Smooth muscle cell of the brain vasculature (primary cell): ENCODE results near the gene CDHR2.

ENCODE experiments used
- DNase-seq: peaks from one replicate; pipeline ENCODE4 v3.0.0-alpha.2; 2012; ENCODE audit warnings: low read depth, low spot score

CDHR2 gene

DNA sequence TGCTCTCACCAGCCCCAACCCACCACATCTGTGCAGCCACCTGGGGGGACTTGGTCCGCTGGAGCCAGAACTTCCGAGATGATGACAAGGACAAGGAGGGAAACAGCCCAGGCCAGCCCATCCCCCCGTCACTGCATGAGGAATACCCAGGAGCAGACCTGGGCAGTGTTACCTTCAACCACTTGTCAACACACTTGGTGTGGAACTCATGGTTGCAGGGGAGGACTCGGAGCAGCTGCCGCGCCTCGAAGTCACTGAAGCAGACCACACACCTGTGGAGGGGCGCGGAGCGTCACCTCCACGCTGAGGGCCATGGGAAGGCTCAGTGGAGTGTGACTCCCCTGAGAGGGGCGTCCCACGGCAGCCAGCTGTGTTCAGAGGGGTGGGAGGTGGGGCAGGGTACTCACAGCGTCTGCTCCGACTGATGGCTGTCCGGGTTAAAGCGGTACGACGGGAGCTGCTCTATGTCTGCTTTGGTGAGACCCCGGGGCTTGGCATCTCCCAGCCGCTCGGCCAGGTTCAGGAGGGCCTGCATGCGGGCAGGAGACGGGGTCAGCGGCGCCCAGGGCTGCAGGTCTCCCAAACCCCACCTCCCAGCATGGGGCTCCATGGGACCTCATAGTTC lies 19.9 kb upstream of the CDHR2 start:
- no peak for DNase-seq

DNA sequence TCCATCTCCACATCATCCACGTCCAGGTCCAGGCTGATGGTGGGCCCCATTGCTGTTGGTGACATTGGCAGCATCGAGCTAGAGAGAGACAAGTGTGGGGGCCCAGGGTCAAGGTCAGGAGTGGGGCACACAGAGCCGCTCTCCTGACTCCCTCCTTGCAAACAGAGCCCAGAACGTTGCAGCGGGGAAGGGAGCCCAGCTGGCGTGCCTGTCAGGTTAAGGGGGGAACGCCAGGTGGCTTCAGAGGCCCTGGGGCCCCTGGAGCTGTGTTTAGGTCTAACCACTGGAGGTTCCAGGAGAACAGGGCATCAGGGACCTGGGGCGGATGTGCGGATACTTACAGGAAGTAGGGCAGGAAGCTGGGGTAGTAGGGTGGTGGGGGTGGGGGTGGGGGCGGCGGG lies 19.4 kb upstream of the CDHR2 start:
- no peak for DNase-seq

DNA sequence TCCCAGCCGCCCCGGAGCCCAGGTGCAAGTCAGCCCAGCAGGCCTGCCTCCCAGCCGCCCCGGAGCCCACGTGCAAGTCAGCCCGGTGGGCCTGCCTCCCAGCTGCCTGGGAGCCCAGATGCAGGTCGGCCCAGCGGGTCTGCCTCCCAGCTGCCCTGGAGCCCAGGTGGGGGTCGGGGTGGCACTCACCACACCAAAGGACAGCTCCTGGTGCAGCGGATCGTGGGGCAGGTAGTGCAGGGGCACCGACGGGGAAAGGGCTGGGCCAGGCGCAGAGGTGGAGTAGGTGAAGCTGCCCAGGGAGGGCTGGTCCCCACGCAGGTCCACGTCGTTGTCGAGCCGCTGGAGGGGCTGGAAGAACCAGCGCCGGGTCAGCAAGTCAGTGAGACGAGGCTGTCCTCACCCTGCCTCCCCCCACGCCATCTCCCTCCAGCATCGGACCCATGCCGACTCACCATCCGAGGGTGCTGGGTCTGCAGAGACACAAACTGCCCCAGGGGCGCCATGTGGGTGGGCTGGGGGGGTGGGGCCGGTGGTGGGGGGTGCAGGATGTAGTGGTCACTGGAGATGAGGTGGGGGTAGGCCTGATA lies 18.7 kb upstream of the CDHR2 start:
- no peak for DNase-seq

DNA sequence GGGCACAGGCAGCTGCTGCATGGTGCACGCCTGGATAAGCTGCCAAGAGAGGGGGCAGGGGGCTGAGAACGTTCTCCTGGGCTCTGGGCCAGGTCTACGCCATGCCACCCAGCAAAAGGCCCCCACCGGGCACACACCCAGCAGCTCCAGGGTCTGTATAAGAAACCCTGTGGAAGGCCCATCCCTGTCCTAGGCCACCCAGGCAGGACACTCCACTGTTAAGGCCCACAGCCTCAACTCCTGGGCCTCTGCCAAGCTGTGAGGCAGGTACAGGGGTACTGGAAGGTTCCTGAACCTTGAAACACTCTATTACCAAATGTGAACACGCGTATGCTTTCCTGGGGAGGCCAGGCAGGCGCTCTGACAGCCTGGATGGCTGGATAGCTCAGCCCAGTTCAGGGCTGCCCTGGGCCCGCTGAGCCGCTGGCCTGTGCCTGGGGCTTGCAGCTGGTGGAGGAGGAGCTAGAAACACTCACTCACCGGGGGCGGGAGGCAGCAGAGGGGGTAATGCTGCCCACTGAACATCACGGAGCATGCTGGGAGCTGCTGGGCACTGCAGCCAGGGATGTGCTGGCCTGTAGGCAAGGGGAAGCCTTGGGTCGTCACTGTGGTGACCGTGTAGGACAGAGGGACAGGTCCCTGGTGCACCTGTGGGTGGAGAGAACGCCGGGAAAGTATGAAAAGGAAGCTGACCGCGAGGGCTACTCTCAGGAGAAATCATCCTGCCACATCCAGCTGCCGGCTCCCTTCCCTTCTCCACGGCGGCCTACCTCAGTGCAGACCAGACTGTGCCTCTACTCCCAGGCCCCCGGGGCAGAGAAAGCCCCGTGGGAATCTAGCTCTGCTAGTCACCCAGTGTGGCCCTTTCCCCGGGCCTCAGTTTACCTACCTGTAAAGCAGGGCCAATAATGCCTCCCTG lies 17.9 kb upstream of the CDHR2 start:
- DNase-seq: peak; percentile 67

DNA sequence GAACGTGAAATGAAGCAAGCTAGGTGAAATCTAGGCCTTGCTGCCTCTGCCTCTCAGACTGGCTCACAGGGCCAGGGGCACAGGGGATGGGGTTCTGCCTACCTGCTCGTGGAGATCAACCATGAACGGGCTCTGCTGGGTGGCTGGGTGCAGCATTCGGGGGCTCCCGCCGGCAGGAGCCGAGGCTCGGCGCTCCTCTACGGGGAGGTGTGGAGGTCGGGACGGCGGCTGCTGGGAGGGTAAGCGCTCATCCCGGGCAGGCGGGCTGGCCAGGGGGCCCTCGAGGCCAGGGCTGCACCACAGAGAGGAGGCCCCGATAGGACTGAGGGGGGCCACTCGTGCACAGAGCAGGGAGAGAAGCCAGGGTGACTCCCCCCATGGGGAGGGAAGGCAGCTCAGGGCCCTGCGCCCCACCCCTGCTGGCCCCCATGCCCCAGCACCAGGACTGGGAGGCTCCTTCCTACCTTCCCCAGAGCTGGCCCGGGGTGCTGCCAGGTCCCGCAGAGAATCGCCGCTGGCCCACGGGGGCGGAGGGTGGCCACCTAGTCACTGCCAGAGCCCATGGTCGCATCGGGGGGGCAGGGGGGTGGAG lies 17.1 kb upstream of the CDHR2 start:
- no peak for DNase-seq

DNA sequence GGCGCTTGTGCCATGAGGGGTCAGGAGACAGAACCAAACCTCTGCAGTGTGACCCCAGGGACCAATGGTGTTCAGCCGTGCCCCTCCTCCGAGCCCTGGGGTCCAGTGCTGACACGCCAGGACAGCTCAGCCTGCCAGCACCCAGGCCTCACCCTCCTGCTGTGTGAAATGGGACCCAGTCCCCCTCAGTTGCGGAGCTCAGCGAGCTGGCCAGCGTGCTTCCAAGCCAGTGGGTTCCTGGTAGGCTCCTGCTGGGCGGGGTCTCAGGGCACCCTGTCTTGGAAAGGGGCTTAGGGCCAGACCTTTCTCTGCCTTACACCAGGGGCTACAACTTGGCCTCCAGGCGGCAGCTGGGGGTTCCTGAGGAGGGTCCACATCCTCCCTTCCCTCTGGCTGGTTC lies 16.3 kb upstream of the CDHR2 start:
- no peak for DNase-seq

DNA sequence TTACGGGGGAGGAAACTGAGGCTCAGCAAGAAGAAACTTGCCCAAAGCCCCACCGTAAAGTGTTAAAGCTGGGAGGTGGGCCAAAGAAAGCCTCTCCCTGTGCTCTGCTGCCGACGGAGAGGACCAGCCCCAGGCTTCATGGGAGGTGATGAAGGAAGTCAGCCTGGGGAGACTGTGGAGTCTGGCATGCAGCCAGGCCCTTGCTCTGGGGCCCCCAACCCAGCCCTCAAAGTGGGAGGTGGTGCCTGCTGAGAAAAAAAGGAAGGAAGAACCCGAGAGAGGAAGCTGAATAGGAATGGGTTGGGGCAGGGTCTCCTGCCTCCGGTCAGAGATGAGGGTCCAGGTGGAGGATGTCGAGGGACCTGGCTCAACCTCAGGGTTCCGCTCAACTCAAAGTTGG lies 15.8 kb upstream of the CDHR2 start:
- DNase-seq: no peak

DNA sequence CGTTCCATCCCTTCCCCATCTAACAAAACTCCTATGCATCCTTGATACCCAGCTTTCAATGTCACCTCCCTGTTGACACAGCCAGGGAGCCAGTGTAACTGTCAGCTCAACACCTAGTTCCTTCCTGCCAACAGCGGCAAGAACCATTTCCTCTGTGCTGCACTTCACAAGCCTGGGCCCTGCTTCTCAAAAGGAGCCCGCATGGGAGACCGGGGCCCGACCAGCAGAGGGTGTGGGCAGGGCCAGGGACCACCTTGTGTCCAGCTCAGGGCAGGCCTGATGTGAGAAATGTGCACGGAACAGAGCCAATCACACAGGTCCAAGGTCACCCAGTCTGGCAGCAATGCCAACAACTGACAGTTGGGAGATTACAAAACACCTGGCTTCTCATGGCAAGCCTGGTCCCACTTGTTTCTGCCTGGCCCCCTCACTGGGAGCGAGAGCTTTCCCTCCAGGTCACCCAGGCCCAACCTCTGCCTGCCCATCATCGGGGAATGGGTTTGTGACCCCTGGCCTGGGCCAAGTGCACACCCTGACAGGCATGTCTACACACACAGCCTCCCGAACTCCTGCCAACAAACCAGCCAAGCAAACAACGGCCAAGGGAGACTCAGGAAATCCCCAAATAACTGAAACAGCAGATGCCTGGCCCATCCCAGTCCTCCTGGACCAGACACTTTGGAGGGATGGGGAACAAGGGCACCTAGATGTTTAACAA lies 15.1 kb upstream of the CDHR2 start:
- DNase-seq: no peak

DNA sequence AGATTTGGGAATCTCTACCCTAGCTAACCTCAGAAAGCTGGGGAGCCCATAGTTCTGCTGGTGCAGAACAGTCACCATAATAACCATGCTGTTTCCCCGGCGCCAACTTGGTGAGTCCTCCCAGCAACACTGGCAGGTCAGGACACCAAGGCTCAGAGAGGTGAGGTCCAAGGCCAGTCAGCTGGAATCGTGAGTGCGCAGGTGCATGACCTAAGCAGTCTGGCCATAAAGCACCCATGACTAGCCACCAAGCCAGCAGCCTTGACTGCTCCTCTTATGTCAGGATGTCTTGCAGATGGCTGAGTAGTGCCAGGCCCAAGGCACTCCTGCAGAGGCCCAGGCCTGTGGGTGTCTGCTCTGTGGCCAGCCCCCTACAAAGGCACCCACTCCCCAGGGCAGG lies 14.5 kb upstream of the CDHR2 start:
- DNase-seq: no peak

DNA sequence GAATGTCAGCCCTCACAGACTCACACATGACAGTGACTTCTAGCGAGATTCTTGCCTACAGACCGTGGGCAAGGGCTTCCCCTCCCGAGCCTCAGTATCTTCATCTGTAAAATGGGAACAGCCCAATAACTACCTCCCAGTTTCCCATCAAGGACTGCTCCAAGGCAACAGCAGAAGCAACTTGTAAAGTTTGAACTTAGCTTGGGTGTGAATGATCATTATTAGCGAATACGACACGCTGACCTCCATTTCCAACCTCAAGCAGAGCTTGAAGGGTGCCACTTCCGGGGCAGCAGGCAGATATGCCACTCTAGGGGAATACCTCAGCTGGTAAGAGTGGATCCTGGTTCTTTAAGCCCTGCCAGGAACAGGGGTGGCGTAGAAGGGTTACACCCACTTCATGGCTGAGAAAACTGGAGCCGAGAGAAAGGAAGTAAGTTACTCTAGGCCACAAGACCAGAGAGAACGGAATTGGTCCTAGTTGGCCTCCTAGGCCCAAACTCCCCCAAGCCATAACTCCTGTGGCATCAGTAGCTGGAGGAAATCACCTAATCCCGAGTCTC lies 14.0 kb upstream of the CDHR2 start:
- DNase-seq: no peak

DNA sequence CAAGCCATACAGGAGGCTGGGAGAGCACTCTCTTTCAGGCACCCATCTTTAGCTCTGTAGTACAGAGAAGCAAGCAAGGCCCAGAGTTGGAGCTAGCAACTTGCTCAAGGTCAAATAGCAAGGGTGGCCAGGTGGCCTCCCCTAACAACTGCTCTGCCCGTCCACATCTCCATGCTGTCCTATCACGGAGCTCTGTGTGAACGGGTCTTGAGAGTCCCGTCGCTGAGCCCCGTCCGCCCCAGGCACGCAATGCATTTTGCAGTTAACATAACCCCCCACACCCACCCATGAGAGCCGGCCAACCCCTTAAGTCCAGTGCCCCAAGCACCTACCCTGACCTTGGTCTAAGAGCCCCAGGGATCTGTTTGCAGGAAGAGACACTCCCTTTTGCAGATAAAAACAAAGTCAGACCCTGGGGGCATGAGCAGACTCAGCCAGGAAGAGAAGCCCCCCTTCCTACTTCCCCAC lies 13.4 kb upstream of the CDHR2 start:
- no peak for DNase-seq

DNA sequence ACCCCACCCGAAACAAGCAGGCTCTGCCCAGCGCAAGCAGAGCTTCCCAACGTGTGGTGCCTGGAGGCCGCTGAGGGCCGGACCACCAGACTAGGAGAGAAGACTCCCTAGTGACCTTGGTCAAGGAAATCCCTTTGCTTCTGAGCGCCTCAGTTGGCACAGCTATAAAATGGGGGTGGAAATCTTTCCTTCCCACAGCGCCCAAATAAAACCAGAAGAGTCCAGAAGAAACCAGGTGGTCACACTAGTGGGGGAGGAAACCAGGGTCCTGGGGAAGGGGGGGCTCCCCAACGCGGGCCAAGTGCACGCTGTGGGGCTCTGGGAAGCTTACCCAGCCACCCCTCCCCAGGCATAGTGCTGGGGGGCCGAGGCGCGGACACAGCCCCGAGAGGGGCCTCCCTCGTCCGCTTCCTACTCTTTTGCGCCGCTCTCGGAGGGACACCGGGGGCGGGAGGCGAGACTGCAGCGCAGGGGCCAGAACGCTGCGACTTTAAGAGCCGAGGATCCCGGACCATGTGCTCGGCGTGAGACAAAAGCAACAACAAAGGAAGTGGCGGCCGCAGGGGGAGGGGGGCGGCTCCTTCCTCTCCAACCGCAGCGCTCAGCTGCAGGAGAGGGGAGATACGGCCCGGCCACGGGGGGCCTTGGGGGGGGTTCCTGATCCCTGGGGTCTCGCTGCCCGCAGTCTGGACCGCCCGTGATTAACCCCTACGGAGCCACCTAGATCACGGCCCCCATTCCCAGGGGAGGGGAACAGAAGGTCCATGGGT lies 12.8 kb upstream of the CDHR2 start:
- no peak for DNase-seq

DNA sequence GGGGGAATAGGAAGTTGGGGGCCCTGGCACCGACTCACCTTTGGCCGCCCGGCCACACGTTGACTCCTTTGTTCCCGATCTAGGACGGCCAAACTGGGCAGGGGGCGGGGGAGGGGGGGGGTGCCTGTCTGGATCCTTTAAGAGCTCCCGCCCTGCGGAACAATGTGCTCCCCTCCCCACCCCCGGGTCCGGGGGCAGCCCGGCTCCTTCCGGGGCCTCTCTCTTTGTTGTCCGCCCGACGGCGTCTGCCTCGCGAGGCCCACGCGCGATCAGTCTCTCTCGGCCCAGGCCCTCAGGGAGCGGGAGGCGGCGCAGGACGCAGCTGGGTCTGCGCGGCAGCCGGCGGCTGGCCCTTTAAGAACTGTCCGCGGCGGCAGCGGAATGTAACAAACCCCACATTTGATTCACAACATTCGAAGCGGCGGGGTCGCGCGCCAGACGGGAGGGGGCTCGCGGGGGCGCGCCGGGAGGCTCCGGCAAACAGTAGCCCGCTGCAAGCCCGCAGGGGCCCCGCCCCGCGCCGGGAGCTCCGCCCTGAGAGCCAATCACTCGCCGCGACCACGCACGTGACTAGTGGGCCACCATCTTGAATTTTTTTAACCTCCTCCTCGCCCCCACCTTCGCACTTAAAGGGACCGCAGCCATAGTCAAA lies 12.1 kb upstream of the CDHR2 start, which contains the start of gene RNF44:
TSS of gene RNF44 (minus strand) at position 501 of the 652 bp plus-strand sequence. CDS start 4,930 bp downstream, outside the sequence.
- peak; percentile 96 for DNase-seq

DNA sequence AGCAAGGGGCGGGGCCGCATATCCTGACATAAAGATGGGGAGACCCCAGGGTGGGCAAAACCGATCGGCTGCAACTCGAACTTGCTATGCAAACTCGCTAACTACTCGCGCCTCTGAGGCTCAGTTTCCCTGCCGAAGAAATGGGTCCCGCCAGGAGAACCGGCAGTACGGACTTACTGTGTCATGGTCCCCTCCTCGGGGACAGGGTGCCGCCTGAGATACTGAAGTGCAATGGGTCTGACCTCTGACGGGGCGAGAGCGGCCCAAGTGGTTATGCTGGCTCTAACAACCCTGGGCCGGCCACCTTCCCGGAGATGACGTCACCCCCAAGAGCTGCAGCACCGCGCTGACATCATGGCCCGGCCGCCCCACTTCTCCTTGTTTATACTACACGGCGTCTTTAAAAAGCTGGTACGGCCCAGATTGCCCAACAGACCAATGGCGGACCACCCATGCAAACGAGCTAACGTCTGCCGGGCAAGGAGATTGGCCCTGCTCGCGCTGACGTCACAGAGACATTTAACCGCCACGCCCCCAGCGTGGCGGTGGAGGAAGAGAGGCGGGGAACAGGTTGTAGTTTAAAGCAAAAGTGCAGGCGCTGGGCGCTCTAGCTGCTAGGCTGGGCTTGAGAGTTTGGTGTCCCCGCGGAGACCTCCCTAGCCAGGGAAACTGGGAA lies 11.4 kb upstream of the CDHR2 start:
- peak; percentile 100 for DNase-seq

DNA sequence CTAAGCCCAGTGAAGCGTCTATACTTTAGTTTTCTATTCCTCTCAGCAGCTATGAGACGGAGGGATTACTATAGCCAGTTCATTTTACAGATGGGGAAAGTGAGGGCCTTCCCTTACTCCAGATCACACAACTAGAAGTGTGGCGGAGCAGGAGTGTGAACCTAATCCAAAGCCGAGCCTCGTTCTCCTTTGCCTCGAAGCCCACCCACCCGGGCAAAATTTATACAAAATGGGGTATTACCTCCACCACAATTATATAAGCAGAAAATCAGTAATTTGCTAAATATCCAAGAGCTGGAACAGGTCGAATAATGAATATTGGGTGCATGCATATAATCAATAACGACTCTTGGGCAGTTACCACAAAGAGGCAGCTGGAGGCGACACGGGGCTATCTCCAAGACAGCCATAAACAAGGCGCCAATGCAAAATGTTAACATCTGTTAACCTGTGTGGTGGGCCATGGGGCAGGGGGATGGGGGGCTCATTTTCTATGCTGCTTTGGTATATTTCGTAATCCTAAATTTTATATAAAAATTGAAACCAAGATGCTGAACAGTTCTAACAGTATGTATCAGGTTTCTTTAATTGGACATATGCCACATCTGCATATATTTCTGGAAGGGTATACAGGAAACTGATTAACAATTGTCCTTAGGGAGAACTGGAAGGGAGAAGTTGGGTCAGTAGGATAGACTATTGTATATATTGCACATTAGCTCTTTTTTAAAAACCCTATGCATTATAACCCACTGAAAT lies 10.7 kb upstream of the CDHR2 start:
- no peak for DNase-seq

DNA sequence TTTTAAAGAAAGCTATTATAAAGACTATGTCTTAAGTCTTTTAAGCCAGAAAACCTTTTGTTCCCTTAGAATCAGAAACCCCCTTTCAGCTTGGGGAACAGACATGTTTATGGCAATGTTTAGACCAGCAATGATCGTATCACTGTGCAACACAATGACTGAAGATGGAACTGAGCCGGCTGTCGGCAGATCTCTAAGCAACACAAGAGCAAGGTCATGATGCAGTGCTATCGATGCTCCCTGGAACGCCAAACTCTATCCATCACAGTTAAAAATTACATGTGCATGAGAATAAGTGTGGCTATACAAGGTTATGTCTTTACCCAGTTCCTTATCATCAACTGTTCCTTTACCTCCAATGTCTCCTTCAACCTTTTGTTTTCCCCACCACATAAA lies 10.2 kb upstream of the CDHR2 start:
- no peak for DNase-seq

DNA sequence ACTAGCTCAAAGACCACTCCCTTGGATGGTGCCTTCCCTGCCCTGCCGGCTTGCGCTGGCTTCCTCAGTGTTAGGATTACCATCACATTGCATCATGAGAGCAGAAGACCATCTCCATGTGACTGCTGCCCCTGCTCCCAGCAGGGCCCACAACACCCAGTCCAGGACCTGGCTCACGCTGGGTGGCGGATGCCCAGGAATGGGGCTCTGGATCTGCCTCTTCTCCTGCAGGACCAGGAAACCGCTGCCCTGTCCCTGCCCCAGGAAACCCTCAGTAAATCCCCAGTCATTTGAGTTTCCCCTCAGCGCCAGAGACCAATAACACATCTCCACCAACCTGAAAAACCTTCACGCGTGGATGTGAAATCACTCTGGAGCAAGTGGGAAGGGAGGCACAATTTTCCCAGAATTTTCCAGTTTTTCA lies 8.7 kb upstream of the CDHR2 start:
- no peak for DNase-seq

DNA sequence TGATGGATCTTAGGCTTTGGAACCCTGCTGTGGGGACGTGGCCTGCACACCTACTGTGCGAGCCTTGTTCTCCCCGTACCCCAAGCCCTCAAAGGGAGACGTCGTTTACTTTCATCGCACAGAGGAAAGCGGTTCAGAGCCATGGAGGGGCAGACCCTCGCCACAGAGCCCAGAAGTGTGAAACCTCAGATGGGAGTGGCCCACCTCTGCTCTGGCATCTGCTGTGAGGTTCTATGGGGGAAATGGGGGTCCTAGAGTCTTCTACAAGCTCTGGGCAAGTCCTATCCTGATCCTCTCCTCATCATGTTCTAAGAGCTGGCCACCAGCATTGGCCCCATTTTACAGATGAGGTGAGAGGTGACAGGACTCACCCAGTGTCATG lies 8.2 kb upstream of the CDHR2 start:
- no peak for DNase-seq
